ENCODE results near the gene CGB5.

DNA sequence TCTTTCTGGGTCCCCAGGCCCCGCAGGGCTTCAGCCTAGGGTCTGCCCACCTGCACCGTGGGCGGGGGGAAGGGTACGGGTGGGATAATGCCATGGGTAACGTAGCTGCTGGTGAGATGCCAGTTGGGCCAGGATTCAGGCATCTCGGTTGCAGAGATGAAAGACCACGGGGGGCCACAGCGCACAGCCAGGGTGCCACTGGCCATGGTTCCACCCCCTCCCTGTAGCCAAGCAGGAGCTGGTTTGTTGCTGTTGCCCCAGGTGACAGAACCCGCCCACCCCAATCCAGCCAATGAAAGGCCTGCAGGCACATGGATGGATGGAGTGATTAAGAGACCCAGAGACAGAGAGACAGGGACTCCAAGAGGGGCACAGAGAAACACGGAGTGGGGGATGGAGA, 14.9 kb downstream of the CGB5 start:
- TF ChIP-seq, protein P1, sequence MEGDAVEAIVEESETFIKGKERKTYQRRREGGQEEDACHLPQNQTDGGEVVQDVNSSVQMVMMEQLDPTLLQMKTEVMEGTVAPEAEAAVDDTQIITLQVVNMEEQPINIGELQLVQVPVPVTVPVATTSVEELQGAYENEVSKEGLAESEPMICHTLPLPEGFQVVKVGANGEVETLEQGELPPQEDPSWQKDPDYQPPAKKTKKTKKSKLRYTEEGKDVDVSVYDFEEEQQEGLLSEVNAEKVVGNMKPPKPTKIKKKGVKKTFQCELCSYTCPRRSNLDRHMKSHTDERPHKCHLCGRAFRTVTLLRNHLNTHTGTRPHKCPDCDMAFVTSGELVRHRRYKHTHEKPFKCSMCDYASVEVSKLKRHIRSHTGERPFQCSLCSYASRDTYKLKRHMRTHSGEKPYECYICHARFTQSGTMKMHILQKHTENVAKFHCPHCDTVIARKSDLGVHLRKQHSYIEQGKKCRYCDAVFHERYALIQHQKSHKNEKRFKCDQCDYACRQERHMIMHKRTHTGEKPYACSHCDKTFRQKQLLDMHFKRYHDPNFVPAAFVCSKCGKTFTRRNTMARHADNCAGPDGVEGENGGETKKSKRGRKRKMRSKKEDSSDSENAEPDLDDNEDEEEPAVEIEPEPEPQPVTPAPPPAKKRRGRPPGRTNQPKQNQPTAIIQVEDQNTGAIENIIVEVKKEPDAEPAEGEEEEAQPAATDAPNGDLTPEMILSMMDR (IDR thresholded peaks at IDR 0.05; ENCODE audit: low read length) = no peak
- TF ChIP-seq EZH2 (optimal IDR thresholded peaks at IDR 0.05; ENCODE audit: low read depth, low read length) = no peak
